ENCODE data around the gene PSME2. TPM values are rescaled to one million over a fixed set of nuclear protein-coding genes. Genes with fewer than 3 reads are reported as not detected.
A peak's percentile ranks its signal among the peaks of the same experiment; 100 is the strongest.

Gene PSME2
- total RNA-seq, 2 experiments from 2014 or later: 635 to 636 TPM

- ChIA-PET CTCF (interaction anchor here (0.8 kb wide), 1 partner anchor 10 kb away, joined by 3 read pairs; the partner anchor contains the start of gene IPO4), POLR2A (interaction anchor here (0.7 to 5.1 kb wide), 5 partner anchors 9 to 28 kb away, joined by 5 to 37 read pairs (median 5); partner anchors contain the start of gene IRF9)
- DNase-seq: no peak
- Mint-ChIP-seq H3K4me1 (ENCODE audit: low read depth) (peaks cover 8% of the 10 kb centered on the region), H3K4me3 (no peak overlapping the region), H3K27me3 (ENCODE audit: low read depth) (no peaks in the 10 kb centered on the region), H3K9me3 (ENCODE audit: insufficient read depth) (no peaks in the 10 kb centered on the region), H3K36me3 (ENCODE audit: low read depth) (peaks cover 59% of the 10 kb centered on the region), H3K27ac (no peak overlapping the region)
- ATAC-seq: no peak
Observed at GRCh38 chr14:24178399-24179178, 32.2 kb upstream of the PSME2 start.

GRCh38 chr14:24177891-24178290 lies 31.5 kb upstream of the PSME2 start:
- Mint-ChIP-seq H3K27ac (no peak overlapping the region), H3K9me3 (ENCODE audit: insufficient read depth) (no peaks in the 10 kb centered on the region), H3K4me1 (ENCODE audit: low read depth) (peaks cover 12% of the 10 kb centered on the region), H3K4me3 (no peak overlapping the region), H3K27me3 (ENCODE audit: low read depth) (no peaks in the 10 kb centered on the region), H3K36me3 (ENCODE audit: low read depth) (peaks cover 60% of the 10 kb centered on the region)
- CTCF ChIA-PET: no interaction called here
- ATAC-seq: no peak
- no peak for DNase-seq
- POLR2A ChIA-PET: interaction anchor here (0.7 to 5.1 kb wide), 4 partner anchors 11 to 36 kb away, joined by 4 to 37 read pairs (median 7); partner anchors contain the start of genes EMC9 and IRF9

- CTCF ChIA-PET: no interaction called here
- peaks cover 14% of the 10 kb centered on the region for H3K4me1 Mint-ChIP-seq (ENCODE audit: low read depth)
- H3K9me3 Mint-ChIP-seq (ENCODE audit: insufficient read depth): no peaks in the 10 kb centered on the region
- H3K27ac Mint-ChIP-seq: no peak overlapping the region
- no peak overlapping the region for H3K4me3 Mint-ChIP-seq
- no peaks in the 10 kb centered on the region for H3K27me3 Mint-ChIP-seq (ENCODE audit: low read depth)
- DNase-seq (no peak), ATAC-seq (no peak)
- peaks cover 58% of the 10 kb centered on the region for H3K36me3 Mint-ChIP-seq (ENCODE audit: low read depth)
- POLR2A ChIA-PET: interaction anchor here (0.7 to 5.1 kb wide), 5 partner anchors 10 to 36 kb away, joined by 4 to 37 read pairs (median 9); partner anchors contain the start of genes EMC9, IPO4 and IRF9
Observed at GRCh38 chr14:24177041-24177825, 30.8 kb upstream of the PSME2 start.

- Mint-ChIP-seq H3K9me3 (ENCODE audit: insufficient read depth) (no peaks in the 10 kb centered on the region), H3K4me3 (no peak overlapping the region), H3K4me1 (ENCODE audit: low read depth) (peaks cover 19% of the 10 kb centered on the region), H3K27me3 (ENCODE audit: low read depth) (no peaks in the 10 kb centered on the region), H3K36me3 (ENCODE audit: low read depth) (peaks cover 58% of the 10 kb centered on the region), H3K27ac (no peak overlapping the region)
- ChIA-PET POLR2A (interaction anchor here (0.7 to 5.1 kb wide), 5 partner anchors 11 to 15 kb away, joined by 3 to 37 read pairs (median 5); partner anchors contain the start of genes IPO4 and IRF9), CTCF (interaction anchor here (0.7 kb wide), 1 partner anchor 15 kb away, joined by 3 read pairs; the partner anchor contains the start of gene IRF9)
- no peak for DNase-seq
- ATAC-seq: no peak
Observed at GRCh38 chr14:24176599-24176998, 30.2 kb upstream of the PSME2 start.

- ATAC-seq (no peak), DNase-seq (no peak)
- Mint-ChIP-seq H3K27ac (peak overlapping the region; percentile 60), H3K4me1 (ENCODE audit: low read depth) (peaks cover 41% of the 10 kb centered on the region), H3K9me3 (ENCODE audit: insufficient read depth) (no peaks in the 10 kb centered on the region), H3K36me3 (ENCODE audit: low read depth) (peaks cover 58% of the 10 kb centered on the region), H3K4me3 (peak overlapping the region; percentile 77), H3K27me3 (ENCODE audit: low read depth) (no peaks in the 10 kb centered on the region)
- ChIA-PET POLR2A (interaction anchor here (0.9 to 6.2 kb wide), 5 partner anchors 8 to 14 kb away, joined by 3 to 74 read pairs (median 4); partner anchors contain the start of genes IPO4 and IRF9), CTCF (interaction anchor here (0.7 to 1.0 kb wide), 2 partner anchors 11 to 70 kb away, joined by 3 to 4 read pairs; partner anchors contain the start of genes IRF9 and TINF2)
Observed at GRCh38 chr14:24172871-24173281, 26.5 kb upstream of the PSME2 start.

GRCh38 chr14:24172261-24172860 lies 26.0 kb upstream of the PSME2 start:
- no peaks in the 10 kb centered on the region for H3K27me3 Mint-ChIP-seq (ENCODE audit: low read depth)
- H3K4me3 Mint-ChIP-seq: peak overlapping the region; percentile 77
- peak overlapping the region; percentile 72 for H3K27ac Mint-ChIP-seq
- no peaks in the 10 kb centered on the region for H3K9me3 Mint-ChIP-seq (ENCODE audit: insufficient read depth)
- ChIA-PET CTCF (interaction anchor here (2.5 kb wide), 1 partner anchor 11 kb away, joined by 7 read pairs; the partner anchor contains the start of gene IRF9), POLR2A (interaction anchor here (2.0 to 6.2 kb wide), 3 partner anchors 11 to 15 kb away, joined by 4 to 74 read pairs (median 25); partner anchors contain the start of genes IPO4 and IRF9)
- DNase-seq (no peak), ATAC-seq (no peak)
- H3K36me3 Mint-ChIP-seq (ENCODE audit: low read depth): peaks cover 60% of the 10 kb centered on the region
- H3K4me1 Mint-ChIP-seq (ENCODE audit: low read depth): peaks cover 44% of the 10 kb centered on the region

- DNase-seq: peak; percentile 85
- H3K27ac Mint-ChIP-seq: peak within 1 kb of the TSS; percentile 81
- ATAC-seq: peak; percentile 77
- H3K9me3 Mint-ChIP-seq (ENCODE audit: insufficient read depth): no peaks in the 10 kb centered on the region
- H3K36me3 Mint-ChIP-seq (ENCODE audit: low read depth): peaks cover 60% of the 10 kb centered on the region
- ChIA-PET POLR2A (interaction anchor here (0.6 to 6.2 kb wide), 10 partner anchors 9 to 1036 kb away, joined by 3 to 74 read pairs (median 4); partner anchors contain the start of genes IPO4 and IRF9), CTCF (interaction anchor here (0.6 to 2.5 kb wide), 2 partner anchors 11 to 44 kb away, joined by 5 to 7 read pairs; partner anchors contain the start of genes IRF9 and MDP1)
- peak within 1 kb of the TSS; percentile 77 for H3K4me3 Mint-ChIP-seq
- peaks cover 50% of the 10 kb centered on the region for H3K4me1 Mint-ChIP-seq (ENCODE audit: low read depth)
- no peaks in the 10 kb centered on the region for H3K27me3 Mint-ChIP-seq (ENCODE audit: low read depth)
Observed at GRCh38 chr14:24171422-24172260, 25.2 kb upstream of the PSME2 start, which contains the start of gene REC8. REC8 (plus strand) TSS chr14:24172080; CDS start chr14:24172553, 473 bp downstream.

GRCh38 chr14:24167469-24168114 lies 21.2 kb upstream of the PSME2 start:
- CTCF ChIA-PET: no interaction called here
- H3K4me1 Mint-ChIP-seq (ENCODE audit: low read depth): peaks cover 72% of the 10 kb centered on the region
- no peaks in the 10 kb centered on the region for H3K27me3 Mint-ChIP-seq (ENCODE audit: low read depth)
- POLR2A ChIA-PET: interaction anchor here (0.6 to 1.4 kb wide), 6 partner anchors 11 to 73 kb away, joined by 3 to 9 read pairs (median 4); partner anchors contain the start of gene EMC9
- H3K9me3 Mint-ChIP-seq (ENCODE audit: insufficient read depth): no peaks in the 10 kb centered on the region
- H3K4me3 Mint-ChIP-seq: no peak overlapping the region
- ATAC-seq (no peak), DNase-seq (no peak)
- H3K36me3 Mint-ChIP-seq (ENCODE audit: low read depth): peaks cover 78% of the 10 kb centered on the region
- peak overlapping the region; percentile 63 for H3K27ac Mint-ChIP-seq

GRCh38 chr14:24165785-24166184 lies 19.4 kb upstream of the PSME2 start:
- Mint-ChIP-seq H3K36me3 (ENCODE audit: low read depth) (peaks cover 82% of the 10 kb centered on the region), H3K4me1 (ENCODE audit: low read depth) (peaks cover 63% of the 10 kb centered on the region), H3K4me3 (no peak overlapping the region), H3K9me3 (ENCODE audit: insufficient read depth) (no peaks in the 10 kb centered on the region), H3K27ac (no peak overlapping the region), H3K27me3 (ENCODE audit: low read depth) (no peaks in the 10 kb centered on the region)
- POLR2A ChIA-PET: interaction anchor here (1.2 to 7.6 kb wide), 7 partner anchors 12 to 51 kb away, joined by 3 to 229 read pairs (median 11); partner anchors contain the start of genes DCAF11, IPO4, NRL and PSME2
- CTCF ChIA-PET: no interaction called here
- DNase-seq (no peak), ATAC-seq (no peak)

- Mint-ChIP-seq H3K4me1 (ENCODE audit: low read depth) (peaks cover 66% of the 10 kb centered on the region), H3K9me3 (ENCODE audit: insufficient read depth) (no peaks in the 10 kb centered on the region), H3K36me3 (ENCODE audit: low read depth) (peaks cover 84% of the 10 kb centered on the region), H3K27me3 (ENCODE audit: low read depth) (no peaks in the 10 kb centered on the region), H3K27ac (peak overlapping the region; percentile 82), H3K4me3 (peak overlapping the region; percentile 20)
- DNase-seq (no peak), ATAC-seq (no peak)
- POLR2A ChIA-PET: interaction anchor here (0.6 to 7.6 kb wide), 13 partner anchors 9 to 84 kb away, joined by 3 to 229 read pairs (median 4); partner anchors contain the start of genes DCAF11, IPO4, NRL and PSME2
- CTCF ChIA-PET: interaction anchor here (1.1 kb wide), 1 partner anchor 133 kb away, joined by 3 read pairs; no protein-coding TSS in a partner anchor
Observed at GRCh38 chr14:24164518-24164991, 18.1 kb upstream of the PSME2 start.
